ENCODE data around the gene COL5A2.

Gene COL5A2

GRCh38 chr2:189066037-189066436 is 113.5 kb downstream of the COL5A2 start:
- no peak for DNase-seq (ENCODE audit: extremely low read depth, low read depth)
- no peak for TF ChIP-seq CTCF (IDR thresholded peaks at IDR 0.05; ENCODE audit: low read depth, low read length, missing control alignments)
- no peak overlapping the region for H3K4me3 ChIP-seq (replicated peaks; ENCODE audit: low read depth, low read length)

GRCh38 chr2:189060096-189060642 is 119.4 kb downstream of the COL5A2 start:
- TF ChIP-seq CTCF (IDR thresholded peaks at IDR 0.05; ENCODE audit: low read depth, low read length, missing control alignments) = no peak
- DNase-seq (ENCODE audit: extremely low read depth, low read depth) = no peak
- no peak overlapping the region for H3K4me3 ChIP-seq (replicated peaks; ENCODE audit: low read depth, low read length)

GRCh38 chr2:189057316-189057715 is 122.2 kb downstream of the COL5A2 start:
- no peak overlapping the region for H3K4me3 ChIP-seq (replicated peaks; ENCODE audit: low read depth, low read length)
- no peak for DNase-seq (ENCODE audit: extremely low read depth, low read depth)
- TF ChIP-seq CTCF (IDR thresholded peaks at IDR 0.05; ENCODE audit: low read depth, low read length, missing control alignments) = no peak

GRCh38 chr2:189056200-189057106 is 123.1 kb downstream of the COL5A2 start:
- no peak for TF ChIP-seq CTCF (IDR thresholded peaks at IDR 0.05; ENCODE audit: low read depth, low read length, missing control alignments)
- no peak overlapping the region for H3K4me3 ChIP-seq (replicated peaks; ENCODE audit: low read depth, low read length)
- DNase-seq (ENCODE audit: extremely low read depth, low read depth) = no peak

- no peak overlapping the region for H3K4me3 ChIP-seq (replicated peaks; ENCODE audit: low read depth, low read length)
- no peak for TF ChIP-seq CTCF (IDR thresholded peaks at IDR 0.05; ENCODE audit: low read depth, low read length, missing control alignments)
- no peak for DNase-seq (ENCODE audit: extremely low read depth, low read depth)
Measured at GRCh38 chr2:189050165-189050712, 129.3 kb downstream of the COL5A2 start.

- H3K4me3 ChIP-seq (replicated peaks; ENCODE audit: low read depth, low read length) = no peak overlapping the region
- TF ChIP-seq CTCF (IDR thresholded peaks at IDR 0.05; ENCODE audit: low read depth, low read length, missing control alignments) = no peak
- DNase-seq (ENCODE audit: extremely low read depth, low read depth) = no peak
Measured at GRCh38 chr2:189049709-189050164, 129.8 kb downstream of the COL5A2 start.

Data from HFF-Myc (cell line).